Measurements from ENCODE around the gene MAP3K6. TPM values are rescaled to one million over a fixed set of nuclear protein-coding genes. Genes with fewer than 3 reads are reported as not detected.

The MAP3K6 gene
- total and polyA plus RNA-seq, 2 of the 13 experiments (the other 11 are each of a cell fraction or from before 2014, with no cell fraction given), result 2.7 to 3.2 TPM

DNA sequence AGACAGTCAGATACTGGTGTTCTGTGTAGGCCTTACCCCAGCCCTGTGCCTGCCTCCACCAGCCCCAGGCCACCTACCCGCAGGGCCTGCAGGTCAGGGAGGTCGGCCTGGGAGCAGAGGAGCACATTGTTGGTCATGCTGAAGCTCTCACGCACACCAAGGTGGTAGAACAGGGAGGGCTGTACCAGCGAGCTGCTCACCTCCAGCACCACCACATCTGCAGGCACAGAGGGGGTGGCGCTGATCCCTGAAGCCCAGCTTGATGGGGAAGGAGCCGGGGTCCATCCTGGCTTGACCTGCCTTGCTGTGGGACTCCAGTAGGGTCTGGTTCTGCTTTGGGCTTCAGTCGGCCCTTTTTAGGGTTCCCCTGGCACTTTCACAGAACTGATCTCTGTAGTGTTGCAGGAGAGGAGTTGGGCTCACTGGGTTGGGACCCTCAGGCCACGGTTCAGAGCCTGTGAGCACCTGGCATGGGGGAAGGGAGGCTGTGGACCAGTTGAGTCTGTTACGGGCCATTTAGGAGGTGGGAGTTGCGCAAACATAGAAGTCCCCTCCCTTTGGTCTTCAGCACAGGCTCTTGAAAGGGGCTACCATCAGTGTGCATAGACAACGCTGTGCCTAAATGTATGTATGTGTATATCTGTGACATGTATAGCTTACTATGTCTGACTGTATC is 1.9 kb downstream of the MAP3K6 start:
- H2AFZ ChIP-seq (ENCODE audit: low read length), result peak overlapping the region; percentile 32
- peak overlapping the region; percentile 84 for H3K4me2 ChIP-seq (ENCODE audit: low read depth, low read length)
- no peak for DNase-seq (ENCODE audit: low spot score)
- no peaks in the 10 kb centered on the region for H4K20me1 ChIP-seq (ENCODE audit: insufficient read depth, low read length)
- WGBS (ENCODE audit: low lambda C conversion rate), result 71% methylated on average over 11 of the region's 11 CpGs
- no peaks in the 10 kb centered on the region for H3K36me3 ChIP-seq (replicated peaks in 1 of 2; ENCODE audit: control insufficient read depth in 1 of 2, insufficient read depth in 2 of 2, low read length in 2 of 2)
- H3K4me3 ChIP-seq (replicated peaks in 1 of 3; ENCODE audit: insufficient read depth in 1 of 3, low read depth in 2 of 3, low read length in 3 of 3), result peak overlapping the region; percentile 2 to 84 (median 16); a peak in 2 of 6 replicates
- intact Hi-C loops (cut with micrococcal nuclease; ENCODE audit: unreplicated experiment), result no loop called here
- ChIA-PET POLR2A (interaction anchor here (0.6 to 3.2 kb wide), 9 partner anchors 10 to 408 kb away, joined by 3 to 20 read pairs (median 4); partner anchors contain the start of genes IFI6, SLC9A1, STX12 and SYTL1), CTCF (ENCODE audit: low intra/inter-chr PET ratio, low total read pairs) (no interaction called here)
- BruUV-seq (replicated peaks), result no TSS peak
- 0 out of 5 replicates have a peak, but pooled peaks cover 0 to 6% of the 10 kb centered on the region in 2 experiments for H3K27me3 ChIP-seq (ENCODE audit: control insufficient read depth in 1 of 2, insufficient read depth in 2 of 2, low read length in 2 of 2)
- FAIRE-seq, result no peak
- H3K79me2 ChIP-seq (ENCODE audit: insufficient read depth, low read length), result no peaks in the 10 kb centered on the region
- no peak overlapping the region for H3K27ac ChIP-seq (ENCODE audit: extremely low read length, insufficient read depth, low read length)
- in situ Hi-C loops (cut with HindIII; ENCODE audit: extremely low pct_ligation_motif_present, low pct_unique_long_range_greater_than_20kb), result no loop called here
- ATAC-seq, result peak; percentile 16; the same call in 2 of the 3 replicates
- peaks cover 27% of the 10 kb centered on the region for H3K4me1 ChIP-seq (ENCODE audit: insufficient read depth, low read length)
- no peak overlapping the region for H3K9ac ChIP-seq (ENCODE audit: insufficient read depth, low read depth, low read length)
- no peaks in the 10 kb centered on the region for H3K9me3 ChIP-seq (ENCODE audit: low read length)
- TF ChIP-seq HOXA3 (CRISPR knock-in tag; IDR thresholded peaks at IDR 0.05) (no peak), CEBPB (IDR thresholded peaks at IDR 0.05; ENCODE audit: borderline replicate concordance, low read depth, low read length) (peak; percentile 31; the same call in 1 of the 2 replicates), TFDP1 (CRISPR knock-in tag; IDR thresholded peaks at IDR 0.05; ENCODE audit: borderline replicate concordance) (0 out of 2 replicates have a peak, but pooled peaks have one; percentile 31), GLI4 (CRISPR knock-in tag; IDR thresholded peaks at IDR 0.05; ENCODE audit: borderline replicate concordance) (no peak), ZNF512B (CRISPR knock-in tag; IDR thresholded peaks at IDR 0.05; ENCODE audit: borderline replicate concordance) (no peak), SPEN (CRISPR knock-in tag; IDR thresholded peaks at IDR 0.05; ENCODE audit: low read depth) (no peak), KLF13 (CRISPR knock-in tag; IDR thresholded peaks at IDR 0.05) (no peak), ZNF121 (CRISPR knock-in tag; IDR thresholded peaks at IDR 0.05) (no peak), KLF6 (CRISPR knock-in tag; IDR thresholded peaks at IDR 0.05) (no peak), RFX3 (CRISPR knock-in tag; IDR thresholded peaks at IDR 0.05) (no peak), FOXO1 (CRISPR knock-in tag; IDR thresholded peaks at IDR 0.05) (no peak; the same call in 1 of the 2 replicates), ZNF784 (CRISPR knock-in tag; IDR thresholded peaks at IDR 0.05; ENCODE audit: borderline replicate concordance) (0 out of 2 replicates have a peak, but pooled peaks have one; percentile 2), ZNF382 (CRISPR knock-in tag; IDR thresholded peaks at IDR 0.05; ENCODE audit: borderline replicate concordance) (no peak), ZNF768 (CRISPR knock-in tag; IDR thresholded peaks at IDR 0.05) (0 out of 2 replicates have a peak, but pooled peaks have one; percentile 22), ZNF138 (CRISPR knock-in tag; IDR thresholded peaks at IDR 0.05; ENCODE audit: low read depth) (no peak)
- TF ChIP-seq, protein P1, sequence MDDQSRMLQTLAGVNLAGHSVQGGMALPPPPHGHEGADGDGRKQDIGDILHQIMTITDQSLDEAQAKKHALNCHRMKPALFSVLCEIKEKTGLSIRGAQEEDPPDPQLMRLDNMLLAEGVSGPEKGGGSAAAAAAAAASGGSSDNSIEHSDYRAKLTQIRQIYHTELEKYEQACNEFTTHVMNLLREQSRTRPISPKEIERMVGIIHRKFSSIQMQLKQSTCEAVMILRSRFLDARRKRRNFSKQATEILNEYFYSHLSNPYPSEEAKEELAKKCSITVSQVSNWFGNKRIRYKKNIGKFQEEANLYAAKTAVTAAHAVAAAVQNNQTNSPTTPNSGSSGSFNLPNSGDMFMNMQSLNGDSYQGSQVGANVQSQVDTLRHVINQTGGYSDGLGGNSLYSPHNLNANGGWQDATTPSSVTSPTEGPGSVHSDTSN (CRISPR knock-in tag; IDR thresholded peaks at IDR 0.05; ENCODE audit: borderline replicate concordance), result no peak
- TF ChIP-seq, protein P2, sequence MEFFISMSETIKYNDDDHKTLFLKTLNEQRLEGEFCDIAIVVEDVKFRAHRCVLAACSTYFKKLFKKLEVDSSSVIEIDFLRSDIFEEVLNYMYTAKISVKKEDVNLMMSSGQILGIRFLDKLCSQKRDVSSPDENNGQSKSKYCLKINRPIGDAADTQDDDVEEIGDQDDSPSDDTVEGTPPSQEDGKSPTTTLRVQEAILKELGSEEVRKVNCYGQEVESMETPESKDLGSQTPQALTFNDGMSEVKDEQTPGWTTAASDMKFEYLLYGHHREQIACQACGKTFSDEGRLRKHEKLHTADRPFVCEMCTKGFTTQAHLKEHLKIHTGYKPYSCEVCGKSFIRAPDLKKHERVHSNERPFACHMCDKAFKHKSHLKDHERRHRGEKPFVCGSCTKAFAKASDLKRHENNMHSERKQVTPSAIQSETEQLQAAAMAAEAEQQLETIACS (CRISPR knock-in tag; IDR thresholded peaks at IDR 0.05), result no peak
